HG03469 (cell line): ENCODE measurements around the gene CPSF3.
"Not testable (repeated sequence)": the region's sequence is repeated elsewhere in the genome, so short reads cannot be mapped to it uniquely, and the experiment has no call there.

Experiments
- ATAC-seq: cut with Tn5 transposase; IDR thresholded peaks from one replicate; pipeline ENCODE4 v1.9.1; 2021; ENCODE audit warnings: mild to moderate bottlenecking, moderate library complexity, moderate number of reproducible peaks; ENCODE audit not compliant: unreplicated experiment

CPSF3 gene

GRCh38 chr2:9498210-9498609, 74.8 kb downstream of the CPSF3 start:
- no peak for ATAC-seq

- ATAC-seq: no peak
These were observed 85.5 kb downstream of the CPSF3 start for GRCh38 chr2:9508931-9509330.

GRCh38 chr2:9513946-9514345, 90.5 kb downstream of the CPSF3 start:
- not testable (repeated sequence) for ATAC-seq

- no peak for ATAC-seq
These were observed 93.8 kb downstream of the CPSF3 start for GRCh38 chr2:9517118-9517782.

GRCh38 chr2:9518163-9518562, 94.7 kb downstream of the CPSF3 start:
- ATAC-seq: no peak

GRCh38 chr2:9518780-9519179, 95.3 kb downstream of the CPSF3 start:
- no peak for ATAC-seq

- ATAC-seq: no peak
These were observed 95.8 kb downstream of the CPSF3 start for GRCh38 chr2:9519250-9519649.
